GM23338 (cell line): ENCODE data around the gene LETMD1. TPM values are rescaled to one million over a fixed set of nuclear protein-coding genes. Genes with fewer than 3 reads are reported as not detected.

Source experiments
- ATAC-seq: fragments of 200-7000 bp; cut with Tn5 transposase; 3 replicates; pipeline ENCODE4 v1.9.1; 2020
- DNase-seq: peaks from one replicate; pipeline ENCODE4 v3.0.0-alpha.2; 2015; ENCODE audit warnings: low spot score
- H2AFZ ChIP-seq: fragments of 200-600 bp; sonication (generic); 2 replicates; pipeline ENCODE4 v1.8.0; 2016; ENCODE audit warnings: antibody characterized with exemption, mild to moderate bottlenecking, moderate library complexity
- H3F3A ChIP-seq: fragments of 200-600 bp; sonication (generic); replicated peaks from 2 replicates; pipeline ENCODE4 v1.8.0; 2017; ENCODE audit warnings: antibody characterized with exemption, mixed run types, low read depth
- H3K27ac ChIP-seq: fragments of 200-600 bp; sonication (generic); 2 replicates; pipeline ENCODE4 v1.6.1; 2016; ENCODE audit warnings: low read depth
- H3K27me3 ChIP-seq: fragments of 200-600 bp; sonication (generic); 2 replicates; pipeline ENCODE4 v1.8.0; 2016; ENCODE audit warnings: mild to moderate bottlenecking, mixed run types, moderate library complexity; ENCODE audit not compliant: insufficient read depth
- H3K36me3 ChIP-seq: fragments of 200-600 bp; sonication (generic); 2 replicates; pipeline ENCODE4 v1.8.0; 2016; ENCODE audit warnings: mild to moderate bottlenecking; ENCODE audit not compliant: insufficient read depth
- H3K4me1 ChIP-seq: fragments of 200-600 bp; sonication (generic); 2 replicates; pipeline ENCODE4 v1.8.0; 2016; ENCODE audit warnings: mild to moderate bottlenecking, moderate library complexity; ENCODE audit not compliant: insufficient read depth
- H3K4me2 ChIP-seq: fragments of 200-600 bp; sonication (generic); 2 replicates; pipeline ENCODE4 v1.7.1; 2017; ENCODE audit warnings: mixed run types
- H3K4me3 ChIP-seq: fragments of 200-600 bp; sonication (generic); 2 replicates; pipeline ENCODE4 v1.6.1; 2016; ENCODE audit warnings: mixed run types
- H3K79me2 ChIP-seq: fragments of 200-600 bp; sonication (generic); replicated peaks from 2 replicates; pipeline ENCODE4 v1.8.0; 2017; ENCODE audit warnings: mild to moderate bottlenecking; ENCODE audit not compliant: insufficient read depth
- H3K9me2 ChIP-seq: fragments of 200-600 bp; sonication (generic); 2 replicates; pipeline ENCODE4 v1.8.0; 2017; ENCODE audit not compliant: insufficient read depth
- H4K20me1 ChIP-seq: fragments of 200-600 bp; sonication (generic); replicated peaks from 2 replicates; pipeline ENCODE4 v1.8.0; 2017; ENCODE audit warnings: mild to moderate bottlenecking; ENCODE audit not compliant: insufficient read depth
- H3K27ac Mint-ChIP-seq: 2 replicates; pipeline ENCODE4 v1.8.0; 2020; ENCODE audit warnings: inconsistent platforms, mild to moderate bottlenecking, moderate library complexity, mixed read lengths
- H3K27me3 Mint-ChIP-seq: 3 replicates; pipeline ENCODE4 v1.8.0; 2022; ENCODE audit warnings: low read depth, mild to moderate bottlenecking, moderate library complexity, mixed read lengths, inconsistent platforms; ENCODE audit not compliant: insufficient read depth, poor library complexity
- H3K36me3 Mint-ChIP-seq: 3 replicates; pipeline ENCODE4 v1.8.0; 2021; ENCODE audit warnings: low read depth, mild to moderate bottlenecking, inconsistent platforms, moderate library complexity, mixed read lengths
- H3K4me1 Mint-ChIP-seq: 3 replicates; pipeline ENCODE4 v1.8.0; 2020; ENCODE audit warnings: mild to moderate bottlenecking, inconsistent platforms, mixed read lengths
- H3K4me3 Mint-ChIP-seq: 3 replicates; pipeline ENCODE4 v1.8.0; 2021; ENCODE audit warnings: moderate library complexity, mild to moderate bottlenecking, inconsistent platforms, mixed read lengths
- H3K9me3 Mint-ChIP-seq: 3 replicates; pipeline ENCODE4 v1.8.0; 2020; ENCODE audit warnings: moderate library complexity, mild to moderate bottlenecking, inconsistent platforms, mixed read lengths
- CREB1 ChIP-seq: fragments of 250-450 bp; sonication (Bioruptor Pico); IDR thresholded peaks from 2 replicates; pipeline ENCODE4 v1.5.0; 2020; ENCODE audit warnings: low read depth, mild to moderate bottlenecking, moderate library complexity
- EZH2 ChIP-seq: fragments of 200-600 bp; sonication (generic); IDR thresholded peaks from one replicate; pipeline ENCODE4 v1.8.0; 2017; ENCODE audit warnings: antibody characterized with exemption, mild to moderate bottlenecking, low read depth; ENCODE audit not compliant: unreplicated experiment
- EZH2phosphoT487 ChIP-seq: fragments of 200-600 bp; sonication (generic); IDR thresholded peaks from one replicate; pipeline ENCODE4 v1.8.1; 2018; ENCODE audit warnings: antibody characterized with exemption; ENCODE audit not compliant: unreplicated experiment
- JUNB ChIP-seq: IDR thresholded peaks from one replicate; pipeline ENCODE4 v1.6.1; 2016; ENCODE audit warnings: antibody characterized with exemption; ENCODE audit not compliant: unreplicated experiment
- NANOG ChIP-seq: IDR thresholded peaks from 2 replicates; pipeline ENCODE4 v1.6.1; 2016; ENCODE audit warnings: antibody characterized with exemption, borderline replicate concordance
- POLR2AphosphoS5 ChIP-seq: IDR thresholded peaks from 2 replicates; pipeline ENCODE4 v1.6.1; 2016; ENCODE audit warnings: antibody characterized with exemption, low read depth
- STAT1 ChIP-seq: IDR thresholded peaks from one replicate; pipeline ENCODE4 v1.6.1; 2016; ENCODE audit warnings: antibody characterized with exemption; ENCODE audit not compliant: unreplicated experiment
- ZNF114 ChIP-seq: fragments of 250-450 bp; sonication (Bioruptor Pico); IDR thresholded peaks from 2 replicates; pipeline ENCODE4 v1.5.0; 2020; ENCODE audit warnings: mild to moderate bottlenecking, moderate library complexity
- ZNF331 ChIP-seq: fragments of 250-450 bp; sonication (Bioruptor Pico); IDR thresholded peaks from 2 replicates; pipeline ENCODE4 v1.5.0; 2020; ENCODE audit warnings: low read depth, mild to moderate bottlenecking, moderate library complexity
- polyA plus RNA-seq: library from polyadenylated mRNA; unstranded; fragments of >200 nt; fragmentation: Nextera tagmentation; extraction: Ambion mirVana; gene quantifications from 2 replicates; pipeline ENCODE4 v1.2.1, GENCODE V29; 2016
- total RNA-seq: library from RNA; depleted of rRNA; stranded (reverse); fragments of >200 nt; shearing (Covaris generic); gene quantifications from 2 replicates; pipeline ENCODE4 v1.2.3, GENCODE V29; 2014
- TF ChIP-seq, protein P1 (sequence below): IDR thresholded peaks from 2 replicates; pipeline ENCODE4 v1.6.1; 2016; ENCODE audit warnings: antibody characterized with exemption
- TF ChIP-seq, protein P2 (sequence below): fragments of 250-450 bp; sonication (Bioruptor Pico); IDR thresholded peaks from 2 replicates; pipeline ENCODE4 v1.5.0; 2020; ENCODE audit warnings: mild to moderate bottlenecking, moderate library complexity
- TF ChIP-seq, protein P3 (sequence below): IDR thresholded peaks from one replicate; pipeline ENCODE4 v1.6.1; 2018; ENCODE audit warnings: antibody characterized with exemption; ENCODE audit not compliant: unreplicated experiment

LETMD1 gene
- total and polyA plus RNA-seq, 2 experiments from 2014 or later = 15.7 to 29.9 TPM

DNA sequence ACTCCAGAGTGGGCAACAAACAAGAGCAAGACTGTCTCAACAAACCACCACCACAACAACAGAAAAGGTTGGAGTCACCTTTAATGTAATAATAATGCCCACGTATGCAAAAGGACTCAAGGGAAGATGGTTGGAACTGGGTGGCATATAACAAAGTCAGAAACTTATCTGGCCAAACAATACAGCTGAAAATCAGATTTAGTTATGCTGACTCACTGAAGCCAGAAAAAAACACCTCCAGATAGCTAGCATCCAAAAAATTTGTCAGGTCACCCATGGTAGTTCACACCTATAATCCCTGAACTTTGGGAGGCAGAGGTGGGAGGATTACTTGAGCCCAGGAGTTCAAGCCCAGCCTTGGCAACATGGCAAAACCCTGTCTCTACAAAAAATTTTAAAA, 46.3 kb upstream of the LETMD1 start:
- H3K9me3 Mint-ChIP-seq = no peaks in the 10 kb centered on the region; the same call in 1 of the 3 replicates
- TF ChIP-seq, protein P1, sequence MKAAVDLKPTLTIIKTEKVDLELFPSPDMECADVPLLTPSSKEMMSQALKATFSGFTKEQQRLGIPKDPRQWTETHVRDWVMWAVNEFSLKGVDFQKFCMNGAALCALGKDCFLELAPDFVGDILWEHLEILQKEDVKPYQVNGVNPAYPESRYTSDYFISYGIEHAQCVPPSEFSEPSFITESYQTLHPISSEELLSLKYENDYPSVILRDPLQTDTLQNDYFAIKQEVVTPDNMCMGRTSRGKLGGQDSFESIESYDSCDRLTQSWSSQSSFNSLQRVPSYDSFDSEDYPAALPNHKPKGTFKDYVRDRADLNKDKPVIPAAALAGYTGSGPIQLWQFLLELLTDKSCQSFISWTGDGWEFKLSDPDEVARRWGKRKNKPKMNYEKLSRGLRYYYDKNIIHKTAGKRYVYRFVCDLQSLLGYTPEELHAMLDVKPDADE = no peak
- no peak for TF ChIP-seq EZH2phosphoT487
- TF ChIP-seq ZNF331 (CRISPR knock-in tag) = no peak
- TF ChIP-seq, protein P2, sequence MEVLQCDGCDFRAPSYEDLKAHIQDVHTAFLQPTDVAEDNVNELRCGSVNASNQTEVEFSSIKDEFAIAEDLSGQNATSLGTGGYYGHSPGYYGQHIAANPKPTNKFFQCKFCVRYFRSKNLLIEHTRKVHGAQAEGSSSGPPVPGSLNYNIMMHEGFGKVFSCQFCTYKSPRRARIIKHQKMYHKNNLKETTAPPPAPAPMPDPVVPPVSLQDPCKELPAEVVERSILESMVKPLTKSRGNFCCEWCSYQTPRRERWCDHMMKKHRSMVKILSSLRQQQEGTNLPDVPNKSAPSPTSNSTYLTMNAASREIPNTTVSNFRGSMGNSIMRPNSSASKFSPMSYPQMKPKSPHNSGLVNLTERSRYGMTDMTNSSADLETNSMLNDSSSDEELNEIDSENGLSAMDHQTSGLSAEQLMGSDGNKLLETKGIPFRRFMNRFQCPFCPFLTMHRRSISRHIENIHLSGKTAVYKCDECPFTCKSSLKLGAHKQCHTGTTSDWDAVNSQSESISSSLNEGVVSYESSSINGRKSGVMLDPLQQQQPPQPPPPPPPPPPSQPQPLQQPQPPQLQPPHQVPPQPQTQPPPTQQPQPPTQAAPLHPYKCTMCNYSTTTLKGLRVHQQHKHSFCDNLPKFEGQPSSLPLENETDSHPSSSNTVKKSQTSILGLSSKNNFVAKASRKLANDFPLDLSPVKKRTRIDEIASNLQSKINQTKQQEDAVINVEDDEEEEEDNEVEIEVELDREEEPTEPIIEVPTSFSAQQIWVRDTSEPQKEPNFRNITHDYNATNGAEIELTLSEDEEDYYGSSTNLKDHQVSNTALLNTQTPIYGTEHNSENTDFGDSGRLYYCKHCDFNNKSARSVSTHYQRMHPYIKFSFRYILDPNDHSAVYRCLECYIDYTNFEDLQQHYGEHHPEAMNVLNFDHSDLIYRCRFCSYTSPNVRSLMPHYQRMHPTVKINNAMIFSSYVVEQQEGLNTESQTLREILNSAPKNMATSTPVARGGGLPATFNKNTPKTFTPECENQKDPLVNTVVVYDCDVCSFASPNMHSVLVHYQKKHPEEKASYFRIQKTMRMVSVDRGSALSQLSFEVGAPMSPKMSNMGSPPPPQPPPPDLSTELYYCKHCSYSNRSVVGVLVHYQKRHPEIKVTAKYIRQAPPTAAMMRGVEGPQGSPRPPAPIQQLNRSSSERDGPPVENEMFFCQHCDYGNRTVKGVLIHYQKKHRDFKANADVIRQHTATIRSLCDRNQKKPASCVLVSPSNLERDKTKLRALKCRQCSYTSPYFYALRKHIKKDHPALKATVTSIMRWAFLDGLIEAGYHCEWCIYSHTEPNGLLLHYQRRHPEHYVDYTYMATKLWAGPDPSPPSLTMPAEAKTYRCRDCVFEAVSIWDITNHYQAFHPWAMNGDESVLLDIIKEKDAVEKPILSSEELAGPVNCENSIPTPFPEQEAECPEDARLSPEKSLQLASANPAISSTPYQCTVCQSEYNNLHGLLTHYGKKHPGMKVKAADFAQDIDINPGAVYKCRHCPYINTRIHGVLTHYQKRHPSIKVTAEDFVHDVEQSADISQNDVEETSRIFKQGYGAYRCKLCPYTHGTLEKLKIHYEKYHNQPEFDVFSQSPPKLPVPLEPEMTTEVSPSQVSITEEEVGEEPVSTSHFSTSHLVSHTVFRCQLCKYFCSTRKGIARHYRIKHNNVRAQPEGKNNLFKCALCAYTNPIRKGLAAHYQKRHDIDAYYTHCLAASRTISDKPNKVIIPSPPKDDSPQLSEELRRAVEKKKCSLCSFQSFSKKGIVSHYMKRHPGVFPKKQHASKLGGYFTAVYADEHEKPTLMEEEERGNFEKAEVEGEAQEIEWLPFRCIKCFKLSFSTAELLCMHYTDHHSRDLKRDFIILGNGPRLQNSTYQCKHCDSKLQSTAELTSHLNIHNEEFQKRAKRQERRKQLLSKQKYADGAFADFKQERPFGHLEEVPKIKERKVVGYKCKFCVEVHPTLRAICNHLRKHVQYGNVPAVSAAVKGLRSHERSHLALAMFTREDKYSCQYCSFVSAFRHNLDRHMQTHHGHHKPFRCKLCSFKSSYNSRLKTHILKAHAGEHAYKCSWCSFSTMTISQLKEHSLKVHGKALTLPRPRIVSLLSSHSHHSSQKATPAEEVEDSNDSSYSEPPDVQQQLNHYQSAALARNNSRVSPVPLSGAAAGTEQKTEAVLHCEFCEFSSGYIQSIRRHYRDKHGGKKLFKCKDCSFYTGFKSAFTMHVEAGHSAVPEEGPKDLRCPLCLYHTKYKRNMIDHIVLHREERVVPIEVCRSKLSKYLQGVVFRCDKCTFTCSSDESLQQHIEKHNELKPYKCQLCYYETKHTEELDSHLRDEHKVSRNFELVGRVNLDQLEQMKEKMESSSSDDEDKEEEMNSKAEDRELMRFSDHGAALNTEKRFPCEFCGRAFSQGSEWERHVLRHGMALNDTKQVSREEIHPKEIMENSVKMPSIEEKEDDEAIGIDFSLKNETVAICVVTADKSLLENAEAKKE (CRISPR knock-in tag) = no peak
- no peak for TF ChIP-seq JUNB
- TF ChIP-seq CREB1 (CRISPR knock-in tag) = no peak
- TF ChIP-seq STAT1 = no peak
- TF ChIP-seq ZNF114 (CRISPR knock-in tag) = no peak
- no peak for TF ChIP-seq NANOG
- TF ChIP-seq EZH2 = no peak
- TF ChIP-seq POLR2AphosphoS5 = no peak
- TF ChIP-seq, protein P3, sequence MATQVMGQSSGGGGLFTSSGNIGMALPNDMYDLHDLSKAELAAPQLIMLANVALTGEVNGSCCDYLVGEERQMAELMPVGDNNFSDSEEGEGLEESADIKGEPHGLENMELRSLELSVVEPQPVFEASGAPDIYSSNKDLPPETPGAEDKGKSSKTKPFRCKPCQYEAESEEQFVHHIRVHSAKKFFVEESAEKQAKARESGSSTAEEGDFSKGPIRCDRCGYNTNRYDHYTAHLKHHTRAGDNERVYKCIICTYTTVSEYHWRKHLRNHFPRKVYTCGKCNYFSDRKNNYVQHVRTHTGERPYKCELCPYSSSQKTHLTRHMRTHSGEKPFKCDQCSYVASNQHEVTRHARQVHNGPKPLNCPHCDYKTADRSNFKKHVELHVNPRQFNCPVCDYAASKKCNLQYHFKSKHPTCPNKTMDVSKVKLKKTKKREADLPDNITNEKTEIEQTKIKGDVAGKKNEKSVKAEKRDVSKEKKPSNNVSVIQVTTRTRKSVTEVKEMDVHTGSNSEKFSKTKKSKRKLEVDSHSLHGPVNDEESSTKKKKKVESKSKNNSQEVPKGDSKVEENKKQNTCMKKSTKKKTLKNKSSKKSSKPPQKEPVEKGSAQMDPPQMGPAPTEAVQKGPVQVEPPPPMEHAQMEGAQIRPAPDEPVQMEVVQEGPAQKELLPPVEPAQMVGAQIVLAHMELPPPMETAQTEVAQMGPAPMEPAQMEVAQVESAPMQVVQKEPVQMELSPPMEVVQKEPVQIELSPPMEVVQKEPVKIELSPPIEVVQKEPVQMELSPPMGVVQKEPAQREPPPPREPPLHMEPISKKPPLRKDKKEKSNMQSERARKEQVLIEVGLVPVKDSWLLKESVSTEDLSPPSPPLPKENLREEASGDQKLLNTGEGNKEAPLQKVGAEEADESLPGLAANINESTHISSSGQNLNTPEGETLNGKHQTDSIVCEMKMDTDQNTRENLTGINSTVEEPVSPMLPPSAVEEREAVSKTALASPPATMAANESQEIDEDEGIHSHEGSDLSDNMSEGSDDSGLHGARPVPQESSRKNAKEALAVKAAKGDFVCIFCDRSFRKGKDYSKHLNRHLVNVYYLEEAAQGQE = no peak
- no peaks in the 10 kb centered on the region for H3F3A ChIP-seq
- no peak overlapping the region for H3K27ac Mint-ChIP-seq
- no peak overlapping the region for H3K4me3 Mint-ChIP-seq
- 0 out of 2 replicates have a peak, but pooled peaks cover 6% of the 10 kb centered on the region for H3K4me1 ChIP-seq
- DNase-seq (no peak), ATAC-seq (no peak)
- H3K4me2 ChIP-seq = no peak overlapping the region
- H4K20me1 ChIP-seq = no peaks in the 10 kb centered on the region
- H3K36me3 Mint-ChIP-seq = peaks cover 39% of the 10 kb centered on the region
- no peaks in the 10 kb centered on the region for H3K27me3 ChIP-seq
- H3K9me2 ChIP-seq = no peaks in the 10 kb centered on the region
- no peak overlapping the region for H3K4me3 ChIP-seq
- H2AFZ ChIP-seq = no peak overlapping the region
- H3K27ac ChIP-seq = no peak overlapping the region
- H3K79me2 ChIP-seq = peaks cover 5% of the 10 kb centered on the region
- peaks cover 7% of the 10 kb centered on the region for H3K27me3 Mint-ChIP-seq
- H3K4me1 Mint-ChIP-seq = peaks cover 19% of the 10 kb centered on the region
- no peaks in the 10 kb centered on the region for H3K36me3 ChIP-seq
